NCI-H510A (cell line): Measurements from ENCODE around the gene GPR153.
A peak's percentile ranks its signal among the peaks of the same experiment; 100 is the strongest.

Experiments
- DNase-seq: peaks from one replicate; lab custom pipeline; 2025; lab: John Stamatoyannopoulos, UW

GPR153 gene

GRCh38 chr1:6286266-6286665 lies 25.4 kb upstream of the GPR153 start:
- DNase-seq, result no peak

GRCh38 chr1:6285336-6285735 lies 24.4 kb upstream of the GPR153 start:
- DNase-seq, result no peak

- DNase-seq, result no peak
These were observed 21.8 kb upstream of the GPR153 start for GRCh38 chr1:6282577-6283270.

- no peak for DNase-seq
These were observed 20.9 kb upstream of the GPR153 start for GRCh38 chr1:6281511-6282402.

GRCh38 chr1:6280761-6281451 lies 20.0 kb upstream of the GPR153 start:
- peak; percentile 46 for DNase-seq

GRCh38 chr1:6279613-6280383 lies 18.9 kb upstream of the GPR153 start:
- DNase-seq, result no peak

- no peak for DNase-seq
These were observed 18.2 kb upstream of the GPR153 start for GRCh38 chr1:6279066-6279465.

- no peak for DNase-seq
These were observed 17.4 kb upstream of the GPR153 start for GRCh38 chr1:6278263-6278662.

GRCh38 chr1:6276811-6277555 lies 16.1 kb upstream of the GPR153 start:
- DNase-seq, result no peak

- peak; percentile 98 for DNase-seq
These were observed 15.2 kb upstream of the GPR153 start for GRCh38 chr1:6275826-6276782.

- DNase-seq, result no peak
These were observed 13.8 kb upstream of the GPR153 start for GRCh38 chr1:6274622-6275139.

- DNase-seq, result no peak
These were observed 13.2 kb upstream of the GPR153 start for GRCh38 chr1:6274102-6274501.

GRCh38 chr1:6273380-6273891 lies 12.5 kb upstream of the GPR153 start:
- peak; percentile 86 for DNase-seq

GRCh38 chr1:6272868-6273267 lies 12.0 kb upstream of the GPR153 start:
- peak; percentile 44 for DNase-seq

GRCh38 chr1:6272452-6272851 lies 11.6 kb upstream of the GPR153 start:
- no peak for DNase-seq

- peak; percentile 50 for DNase-seq
These were observed 10.7 kb upstream of the GPR153 start for GRCh38 chr1:6271554-6271953.

GRCh38 chr1:6271006-6271405 lies 10.1 kb upstream of the GPR153 start:
- DNase-seq, result no peak

- peak; percentile 75 for DNase-seq
These were observed 9.5 kb upstream of the GPR153 start for GRCh38 chr1:6270401-6270800.

- peak; percentile 96 for DNase-seq
These were observed 9.0 kb upstream of the GPR153 start for GRCh38 chr1:6269720-6270400.
